ENCODE data around the gene CCNI.

- no peak for TF ChIP-seq POLR2A (IDR thresholded peaks at IDR 0.05)
- TF ChIP-seq, protein P1, sequence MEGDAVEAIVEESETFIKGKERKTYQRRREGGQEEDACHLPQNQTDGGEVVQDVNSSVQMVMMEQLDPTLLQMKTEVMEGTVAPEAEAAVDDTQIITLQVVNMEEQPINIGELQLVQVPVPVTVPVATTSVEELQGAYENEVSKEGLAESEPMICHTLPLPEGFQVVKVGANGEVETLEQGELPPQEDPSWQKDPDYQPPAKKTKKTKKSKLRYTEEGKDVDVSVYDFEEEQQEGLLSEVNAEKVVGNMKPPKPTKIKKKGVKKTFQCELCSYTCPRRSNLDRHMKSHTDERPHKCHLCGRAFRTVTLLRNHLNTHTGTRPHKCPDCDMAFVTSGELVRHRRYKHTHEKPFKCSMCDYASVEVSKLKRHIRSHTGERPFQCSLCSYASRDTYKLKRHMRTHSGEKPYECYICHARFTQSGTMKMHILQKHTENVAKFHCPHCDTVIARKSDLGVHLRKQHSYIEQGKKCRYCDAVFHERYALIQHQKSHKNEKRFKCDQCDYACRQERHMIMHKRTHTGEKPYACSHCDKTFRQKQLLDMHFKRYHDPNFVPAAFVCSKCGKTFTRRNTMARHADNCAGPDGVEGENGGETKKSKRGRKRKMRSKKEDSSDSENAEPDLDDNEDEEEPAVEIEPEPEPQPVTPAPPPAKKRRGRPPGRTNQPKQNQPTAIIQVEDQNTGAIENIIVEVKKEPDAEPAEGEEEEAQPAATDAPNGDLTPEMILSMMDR (IDR thresholded peaks at IDR 0.05), result no peak
These were observed 51.9 kb downstream of the CCNI start for GRCh38 chr4:77023920-77024319.
